ENCODE data around the gene MFSD2A.
"Not testable (repeated sequence)": the region's sequence is repeated elsewhere in the genome, so short reads cannot be mapped to it uniquely, and the experiment has no call there.

The MFSD2A gene

DNA sequence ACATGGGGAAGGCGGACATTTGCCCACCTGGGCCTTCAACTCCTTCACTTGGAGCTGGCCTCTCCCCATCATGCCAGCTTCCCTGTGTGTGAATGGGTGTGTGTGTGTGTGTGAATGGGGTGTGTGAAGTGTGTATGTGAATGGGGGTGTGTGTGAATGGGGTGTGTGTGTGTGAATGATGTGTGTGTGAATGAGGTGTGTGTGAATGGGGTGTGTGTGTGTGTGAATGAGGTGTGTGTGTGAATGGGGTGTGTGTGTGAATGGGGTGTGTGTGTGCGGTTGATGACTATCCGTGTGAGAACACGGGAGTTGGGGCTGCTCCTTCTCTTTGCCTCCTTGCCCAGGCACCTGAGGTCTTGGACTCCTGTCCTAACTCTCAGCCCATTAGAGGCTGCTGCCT is 9.6 kb downstream of the MFSD2A start:
- DNase-seq (ENCODE audit: extremely low read depth in 1 of 2, low read depth in 1 of 2), result no peak

DNA sequence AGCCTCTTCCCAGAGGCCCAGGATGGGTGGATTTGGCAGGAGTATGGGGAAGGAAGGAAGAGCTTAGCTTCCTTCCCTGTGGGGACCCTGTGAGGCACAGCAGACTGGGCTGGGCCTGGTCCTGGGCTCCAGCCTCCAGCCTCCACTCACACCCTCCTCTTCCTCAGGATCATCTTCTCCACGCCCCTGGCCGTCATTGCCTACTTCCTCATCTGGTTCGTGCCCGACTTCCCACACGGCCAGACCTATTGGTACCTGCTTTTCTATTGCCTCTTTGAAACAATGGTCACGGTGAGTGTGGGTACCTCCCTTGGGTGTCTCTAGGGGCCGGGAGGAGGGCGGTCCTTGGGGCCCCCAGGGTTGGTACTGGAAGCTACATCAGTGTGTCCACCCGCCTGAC is 10.1 kb downstream of the MFSD2A start:
- no peak for DNase-seq (ENCODE audit: extremely low read depth in 1 of 2, low read depth in 1 of 2)

DNA sequence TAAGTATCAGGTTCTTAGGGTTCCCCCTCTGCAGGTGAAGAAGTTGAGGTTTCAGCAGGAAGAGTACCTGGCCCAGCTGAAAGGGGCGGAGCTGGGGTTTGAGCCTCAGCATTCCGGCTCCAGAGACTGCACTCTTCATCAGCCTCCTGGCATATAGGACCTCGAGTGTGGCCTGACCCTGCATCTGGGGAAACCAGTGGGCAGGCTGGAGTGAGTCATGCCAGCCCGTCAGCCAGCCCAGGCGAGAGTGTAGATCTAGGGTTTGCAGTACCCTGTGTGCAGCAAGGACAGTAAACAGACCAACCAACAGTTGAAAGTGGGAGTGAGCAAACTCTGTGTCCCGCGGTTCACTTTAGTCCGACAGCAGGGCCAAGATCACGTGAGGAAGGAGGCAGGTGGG is 14.1 kb downstream of the MFSD2A start:
- DNase-seq (ENCODE audit: extremely low read depth in 1 of 2, low read depth in 1 of 2), result no peak

DNA sequence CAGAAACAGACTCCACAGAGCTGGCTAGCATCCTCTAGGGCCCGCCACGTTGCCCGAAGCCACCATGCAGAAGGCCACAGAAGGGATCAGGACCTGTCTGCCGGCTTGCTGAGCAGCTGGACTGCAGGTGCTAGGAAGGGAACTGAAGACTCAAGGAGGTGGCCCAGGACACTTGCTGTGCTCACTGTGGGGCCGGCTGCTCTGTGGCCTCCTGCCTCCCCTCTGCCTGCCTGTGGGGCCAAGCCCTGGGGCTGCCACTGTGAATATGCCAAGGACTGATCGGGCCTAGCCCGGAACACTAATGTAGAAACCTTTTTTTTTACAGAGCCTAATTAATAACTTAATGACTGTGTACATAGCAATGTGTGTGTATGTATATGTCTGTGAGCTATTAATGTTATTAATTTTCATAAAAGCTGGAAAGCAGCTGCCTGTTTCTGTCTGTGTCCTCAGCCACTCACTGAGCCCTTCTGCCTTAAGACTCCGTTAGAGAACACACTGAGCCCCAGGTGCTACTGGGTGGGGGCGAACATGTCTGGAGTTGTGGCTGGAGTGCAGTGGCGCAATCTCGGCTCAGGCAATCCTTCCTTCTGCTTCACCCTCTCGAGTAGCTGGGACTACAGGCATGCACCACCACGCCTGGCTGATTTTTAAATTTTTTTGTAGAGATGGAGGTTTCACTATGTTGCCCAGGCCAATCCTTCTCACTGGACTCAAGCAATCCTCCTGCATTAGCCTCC is 14.8 kb downstream of the MFSD2A start:
- no peak for DNase-seq (ENCODE audit: extremely low read depth in 1 of 2, low read depth in 1 of 2)

DNA sequence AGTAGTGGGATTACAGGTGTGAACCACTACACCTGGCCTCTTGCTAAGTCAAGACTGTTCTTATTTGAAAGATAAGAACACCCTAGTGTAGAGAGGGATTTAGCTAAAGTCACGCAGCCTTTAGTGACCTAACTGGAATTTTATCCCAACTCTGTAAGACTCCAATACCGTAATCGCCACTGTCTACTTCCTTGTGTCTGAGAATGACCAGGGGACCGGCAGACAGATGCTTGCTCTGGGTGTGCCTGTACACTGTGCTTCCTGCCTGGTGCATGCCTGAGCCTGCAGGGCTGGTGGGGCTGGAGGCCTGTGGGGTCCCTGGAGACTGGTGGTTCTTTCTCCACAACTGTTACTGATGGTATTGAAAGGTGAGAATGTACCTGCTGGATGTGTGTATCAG is 15.3 kb downstream of the MFSD2A start:
- DNase-seq (ENCODE audit: extremely low read depth in 1 of 2, low read depth in 1 of 2), result no peak

DNA sequence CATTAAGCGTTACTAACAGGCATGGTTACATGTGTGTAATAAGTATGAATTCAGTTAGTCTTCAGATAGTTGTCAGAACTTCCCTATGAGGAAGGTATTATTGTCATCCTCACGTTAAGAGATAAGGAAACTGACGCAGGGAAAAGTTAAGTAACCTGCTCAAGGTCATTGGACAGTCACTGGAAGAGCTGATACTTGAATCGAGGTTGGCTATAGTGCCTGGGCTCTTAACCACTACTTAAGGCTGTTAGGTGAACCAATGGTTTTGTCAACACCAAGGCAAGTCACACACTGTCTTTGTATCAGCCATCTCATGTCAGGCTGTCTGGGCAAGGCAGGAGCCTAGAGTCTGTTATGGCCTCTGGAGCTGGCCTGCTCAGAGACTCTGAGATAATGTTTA is 16.2 kb downstream of the MFSD2A start:
- no peak for DNase-seq (ENCODE audit: extremely low read depth in 1 of 2, low read depth in 1 of 2)

DNA sequence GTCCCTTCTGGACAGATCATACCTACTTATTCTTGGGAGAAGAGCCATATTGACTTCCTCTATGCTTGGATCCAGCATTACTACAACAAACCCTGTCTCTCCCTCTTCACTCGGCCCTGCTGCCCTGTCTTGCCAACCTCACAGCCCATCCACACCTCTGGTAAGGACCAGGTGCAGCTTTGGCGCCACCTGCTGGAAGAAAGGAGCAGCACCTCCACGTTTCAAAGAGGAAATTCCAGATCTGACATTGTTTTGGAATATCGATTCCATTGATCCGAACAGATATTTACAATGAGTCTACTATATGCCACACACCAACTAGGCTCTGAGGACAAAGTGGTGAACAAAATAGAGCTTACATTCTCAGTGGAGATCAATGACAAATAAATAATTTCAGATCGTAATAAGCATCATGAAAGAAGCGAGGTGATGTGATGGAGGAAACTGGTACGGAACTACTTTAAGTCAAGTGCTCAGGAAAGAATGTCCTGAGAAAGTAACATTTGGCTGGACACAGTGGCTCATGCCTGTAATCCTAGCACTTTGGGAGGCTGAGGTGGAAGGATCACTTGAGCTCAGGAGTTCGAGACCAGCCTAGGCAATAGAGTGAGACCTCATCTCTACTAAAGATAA is 18.7 kb downstream of the MFSD2A start:
- peak; percentile 40 to 61 for DNase-seq (ENCODE audit: extremely low read depth in 1 of 2, low read depth in 1 of 2)

DNA sequence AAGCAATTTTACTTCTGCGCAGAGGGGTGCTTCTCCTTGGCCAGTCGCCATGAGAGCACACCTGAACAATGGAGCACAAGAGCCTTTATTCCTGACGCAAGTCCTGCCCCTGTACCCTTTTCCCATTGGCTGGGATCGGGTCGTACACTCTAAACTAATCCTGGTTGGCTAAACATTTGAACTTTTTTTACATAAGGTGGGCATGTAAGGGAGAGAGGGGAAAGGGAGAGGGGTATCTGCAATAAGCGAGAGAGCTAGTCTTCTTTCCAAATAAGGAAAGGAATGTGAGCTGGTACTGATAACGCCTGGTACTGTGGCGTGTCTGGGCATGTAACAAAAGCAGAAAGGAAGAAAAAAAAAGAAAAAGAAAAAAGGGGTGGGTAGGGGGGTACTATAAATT is 21.8 kb downstream of the MFSD2A start:
- no peak for DNase-seq (ENCODE audit: extremely low read depth in 1 of 2, low read depth in 1 of 2)

DNA sequence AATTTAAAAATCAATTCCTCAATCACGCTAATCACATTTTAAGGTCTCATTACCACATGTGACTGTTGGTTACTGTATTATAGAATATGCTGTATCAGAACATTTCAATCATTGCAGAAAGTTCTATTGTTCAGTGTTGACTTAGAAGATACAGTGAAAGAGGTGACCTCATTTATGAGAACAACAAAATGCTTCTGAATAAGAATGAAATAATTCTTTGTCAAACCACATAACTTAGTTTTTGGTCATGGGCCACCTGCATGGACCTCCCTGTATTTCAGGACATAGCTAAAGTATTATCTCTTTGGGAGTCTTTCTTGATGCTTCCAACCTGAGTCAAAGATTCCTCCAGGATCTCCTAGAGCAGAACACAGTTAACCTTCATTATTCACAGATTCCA is 22.3 kb downstream of the MFSD2A start:
- DNase-seq (ENCODE audit: extremely low read depth in 1 of 2, low read depth in 1 of 2), result no peak

DNA sequence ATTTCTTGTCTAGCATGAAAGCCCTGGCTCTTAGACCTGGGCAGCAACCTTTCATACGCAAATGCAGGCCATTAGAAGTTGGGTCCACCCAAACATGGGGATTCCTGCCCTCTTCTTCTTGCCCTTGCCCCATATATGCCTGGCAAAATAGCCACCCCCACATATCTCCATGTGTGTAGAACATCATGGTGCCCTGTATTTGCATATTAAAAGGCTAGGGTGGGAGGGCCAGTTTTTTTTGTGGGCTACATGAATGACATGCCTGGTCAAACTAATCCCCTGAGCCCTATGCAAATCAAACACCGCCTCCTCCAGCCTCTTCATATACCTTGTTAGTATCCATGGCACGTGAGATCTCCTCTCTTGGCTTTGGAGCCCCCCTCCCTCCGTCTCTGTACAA is 24.7 kb downstream of the MFSD2A start:
- DNase-seq (ENCODE audit: extremely low read depth in 1 of 2, low read depth in 1 of 2), result no peak

DNA sequence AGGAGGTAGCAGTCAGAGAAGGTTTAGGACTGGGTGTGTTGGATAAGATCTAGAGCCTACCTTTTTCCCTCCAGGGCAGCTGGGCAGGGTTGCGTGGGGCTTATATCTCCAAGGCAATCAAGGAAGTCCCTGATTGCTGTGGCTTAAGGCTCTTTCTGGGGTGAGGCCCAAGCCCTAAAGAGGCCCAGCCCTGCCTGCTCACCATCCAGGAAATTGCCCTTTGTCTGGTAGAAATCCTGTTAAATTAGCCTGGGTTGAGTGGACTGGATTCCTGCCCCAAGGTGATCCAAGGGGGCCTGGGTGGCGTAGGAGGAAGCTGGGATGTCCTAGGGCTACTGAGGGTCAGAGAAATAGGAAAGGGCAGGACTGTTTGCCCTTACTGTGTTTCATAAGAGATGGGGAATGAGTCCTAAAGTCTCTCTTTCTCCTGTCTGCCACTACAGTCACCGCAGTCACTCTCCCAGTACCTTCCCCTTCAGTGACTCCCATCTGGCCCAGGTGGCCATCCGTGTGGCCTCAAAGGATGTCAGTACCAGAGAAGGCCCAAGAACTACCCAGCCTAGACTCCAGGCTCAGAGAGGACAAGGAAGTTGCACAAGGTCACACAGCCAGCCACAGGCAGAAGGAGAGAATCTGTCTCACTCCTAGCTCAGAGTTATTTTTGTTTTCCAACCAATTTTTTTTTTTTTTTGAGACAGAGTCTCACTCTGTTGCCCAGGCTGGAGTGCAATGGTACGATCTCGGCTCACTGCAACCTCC is 25.8 kb downstream of the MFSD2A start:
- no peak for DNase-seq (ENCODE audit: extremely low read depth in 1 of 2, low read depth in 1 of 2)

DNA sequence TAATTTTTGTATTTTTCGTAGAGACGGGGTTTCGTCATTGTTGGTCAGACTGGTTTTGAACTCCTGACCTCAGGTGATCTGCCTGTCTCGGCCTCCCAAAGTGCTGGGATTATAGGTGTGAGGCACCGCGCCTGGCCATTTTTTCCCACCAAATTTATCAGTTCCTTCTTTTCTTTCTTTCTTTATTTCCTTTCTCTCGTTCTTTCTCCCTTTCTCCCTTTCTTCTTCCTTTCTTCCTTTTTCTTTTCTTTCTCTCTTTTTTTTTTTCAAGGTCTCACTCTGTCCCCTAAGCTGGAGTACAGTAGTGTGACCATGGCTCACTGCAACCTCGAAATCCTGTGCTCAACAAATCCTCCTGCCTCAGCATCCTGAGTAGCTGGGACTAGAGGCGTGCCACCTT is 26.4 kb downstream of the MFSD2A start:
- DNase-seq (ENCODE audit: extremely low read depth in 1 of 2, low read depth in 1 of 2), result no peak

DNA sequence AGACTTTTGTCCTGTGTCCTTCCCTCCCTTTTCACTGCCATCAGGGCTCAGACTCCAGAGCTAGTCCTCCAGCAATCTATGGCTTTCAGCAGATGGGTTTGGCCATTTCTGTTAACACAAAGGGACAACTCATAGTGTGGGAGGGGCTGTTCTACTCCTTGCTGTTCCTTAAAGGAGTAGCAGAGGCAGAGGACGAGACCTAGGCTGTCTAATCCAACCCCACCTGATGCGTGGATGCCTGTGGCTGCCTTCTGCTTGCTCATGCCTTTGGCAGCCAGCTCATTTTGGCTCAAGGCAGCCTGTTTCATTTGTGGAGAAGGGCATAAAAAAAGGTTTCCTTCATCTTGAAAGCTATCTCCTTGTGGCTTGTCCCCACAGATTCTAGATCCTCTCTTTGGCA is 27.0 kb downstream of the MFSD2A start:
- DNase-seq (ENCODE audit: extremely low read depth in 1 of 2, low read depth in 1 of 2), result no peak

DNA sequence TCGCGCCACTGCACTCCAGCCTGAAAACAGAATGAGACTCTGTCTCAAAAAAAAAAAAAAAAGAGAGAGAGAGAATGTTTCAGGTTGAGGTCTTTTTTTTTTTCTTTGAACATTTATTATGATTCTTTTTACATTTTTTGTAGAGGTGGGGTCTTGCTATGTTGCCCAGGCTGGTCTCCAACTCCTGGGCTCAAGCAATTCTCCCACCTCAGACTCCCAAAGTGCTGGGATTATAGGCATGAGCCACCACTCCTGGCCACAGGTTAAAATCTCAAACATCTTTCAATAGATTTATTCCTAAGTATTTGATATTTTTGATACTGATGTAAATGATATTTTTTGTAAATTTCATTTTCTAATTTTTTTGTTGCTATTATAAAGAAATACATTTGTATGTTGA is 29.5 kb downstream of the MFSD2A start:
- not testable (repeated sequence) for DNase-seq (ENCODE audit: extremely low read depth in 1 of 2, low read depth in 1 of 2)

DNA sequence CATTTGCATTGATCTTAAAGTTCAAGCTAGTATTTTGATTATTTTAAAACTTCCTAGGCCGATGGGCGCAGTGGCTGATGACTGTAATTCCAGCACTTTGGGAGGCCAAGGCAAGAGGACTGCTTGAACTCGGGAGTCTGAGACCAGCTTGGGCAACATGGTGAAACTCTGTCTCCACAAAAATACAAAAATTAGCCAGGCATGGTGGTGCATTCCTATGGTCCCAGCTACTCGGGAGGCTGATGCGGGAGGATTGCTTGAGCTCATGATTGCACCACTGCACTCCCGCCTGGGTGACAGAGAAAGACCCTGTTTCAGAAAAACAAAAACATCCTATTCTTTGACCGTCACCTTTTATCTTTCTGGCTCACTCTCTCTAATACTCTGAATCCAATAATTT is 30.0 kb downstream of the MFSD2A start:
- DNase-seq (ENCODE audit: extremely low read depth in 1 of 2, low read depth in 1 of 2), result no peak

DNA sequence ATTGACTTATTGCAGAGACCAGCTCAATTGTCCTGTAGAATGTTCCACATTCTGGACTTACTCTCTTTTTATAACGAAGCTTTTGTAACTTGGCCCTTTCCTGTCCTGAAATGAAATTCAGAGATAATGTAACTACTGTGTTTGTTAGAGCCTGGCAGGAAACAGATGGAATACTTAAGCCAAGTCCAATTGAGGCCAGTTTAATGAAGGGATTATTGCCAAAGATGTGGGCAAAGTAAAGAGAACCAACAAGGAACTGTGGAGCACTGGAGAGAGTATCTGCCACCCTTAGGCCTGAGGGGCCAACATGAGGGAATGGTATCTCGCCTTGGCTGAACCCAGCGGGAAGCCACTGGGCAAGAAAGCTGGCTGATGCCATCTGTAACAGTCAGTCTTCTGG is 32.9 kb downstream of the MFSD2A start:
- DNase-seq (ENCODE audit: extremely low read depth in 1 of 2, low read depth in 1 of 2), result no peak

DNA sequence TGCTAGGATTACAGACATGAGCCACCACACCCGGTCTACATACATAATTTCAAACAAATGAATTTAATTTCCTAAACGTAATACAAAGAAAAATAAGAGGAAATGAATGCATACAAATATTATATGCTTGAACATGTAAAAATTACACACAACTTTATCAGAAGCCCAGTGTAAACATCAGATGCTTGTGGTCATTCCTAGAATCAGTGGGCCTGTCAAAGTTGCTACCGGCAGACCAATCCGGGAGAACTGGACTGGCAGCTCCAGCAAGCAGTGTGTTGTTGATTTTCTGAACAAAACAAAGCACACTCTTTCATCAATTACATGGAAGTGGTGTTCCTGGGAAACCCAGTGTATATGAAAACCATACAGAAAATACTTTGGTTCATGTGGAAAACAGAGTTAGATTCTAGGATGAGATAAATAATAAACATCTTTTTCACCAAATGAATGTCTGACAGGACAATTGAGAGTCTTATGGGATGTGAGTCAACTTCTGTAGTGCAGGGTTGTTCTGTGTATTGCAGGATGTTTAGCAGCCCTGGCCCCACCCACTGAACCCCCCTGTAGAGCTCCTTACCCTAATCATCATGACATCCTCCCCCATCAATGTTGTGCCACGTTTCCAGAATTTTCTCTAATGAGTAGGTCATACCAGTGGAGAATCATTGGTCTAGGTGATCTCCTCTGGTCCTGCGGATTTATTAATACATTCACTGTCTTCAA is 33.8 kb downstream of the MFSD2A start:
- DNase-seq (ENCODE audit: extremely low read depth in 1 of 2, low read depth in 1 of 2), result no peak

DNA sequence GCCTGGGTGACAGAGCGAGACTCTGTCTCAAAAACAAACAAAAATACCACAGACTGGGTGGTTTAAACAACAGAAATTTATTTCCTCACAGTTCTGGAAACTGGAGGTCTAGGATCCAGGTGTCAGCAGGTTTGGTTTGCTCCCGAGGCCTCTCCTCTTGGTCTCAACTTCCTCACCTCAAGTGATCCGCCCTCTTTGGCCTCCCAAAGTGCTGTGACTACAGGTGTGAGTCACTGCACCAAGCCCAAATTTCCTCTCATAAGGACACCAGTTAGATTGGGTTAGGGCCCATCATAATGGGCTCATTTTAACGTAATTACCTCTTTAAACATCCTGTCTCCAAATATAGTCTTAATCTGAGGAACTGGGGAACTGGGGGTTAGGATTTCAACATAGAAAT is 35.5 kb downstream of the MFSD2A start:
- no peak for DNase-seq (ENCODE audit: extremely low read depth in 1 of 2, low read depth in 1 of 2)

DNA sequence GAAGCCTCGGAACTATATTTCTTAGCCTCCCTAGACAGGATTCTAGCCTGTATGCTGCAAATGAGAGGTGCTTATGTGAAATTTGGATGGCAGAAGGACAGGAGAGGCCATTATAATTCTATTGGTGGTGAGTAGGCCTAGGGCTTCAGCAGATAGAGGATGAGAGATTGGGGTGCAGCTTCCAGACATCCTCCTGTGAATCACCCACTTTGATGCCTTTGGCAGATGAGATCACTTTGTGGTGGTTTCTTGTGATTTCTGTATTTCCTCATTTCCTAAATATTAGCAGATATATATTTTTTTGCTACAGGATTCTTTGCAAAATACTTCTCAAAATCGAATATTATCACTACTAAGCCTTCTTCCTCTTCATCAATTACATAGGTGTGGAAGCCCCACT is 37.3 kb downstream of the MFSD2A start:
- no peak for DNase-seq (ENCODE audit: extremely low read depth in 1 of 2, low read depth in 1 of 2)

DNA sequence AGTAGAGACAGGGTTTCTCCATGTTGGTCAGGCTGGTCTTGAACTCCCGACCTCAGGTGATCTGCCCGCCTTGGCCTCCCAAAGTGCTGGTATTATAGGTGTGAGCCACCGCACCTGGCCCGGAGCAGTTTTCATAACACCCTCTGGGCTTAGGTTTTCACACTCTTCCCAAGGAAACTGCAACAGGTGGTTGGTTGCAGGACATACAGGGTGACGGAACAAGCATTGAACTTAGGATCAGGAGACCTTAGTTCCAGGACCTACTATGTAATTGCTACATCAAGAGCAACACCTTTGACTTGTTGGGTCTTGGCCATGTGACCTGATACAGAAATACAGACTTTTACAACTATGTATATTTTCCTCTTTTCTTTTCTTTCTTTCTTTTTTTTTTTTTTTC is 37.9 kb downstream of the MFSD2A start:
- DNase-seq (ENCODE audit: extremely low read depth in 1 of 2, low read depth in 1 of 2), result no peak

DNA sequence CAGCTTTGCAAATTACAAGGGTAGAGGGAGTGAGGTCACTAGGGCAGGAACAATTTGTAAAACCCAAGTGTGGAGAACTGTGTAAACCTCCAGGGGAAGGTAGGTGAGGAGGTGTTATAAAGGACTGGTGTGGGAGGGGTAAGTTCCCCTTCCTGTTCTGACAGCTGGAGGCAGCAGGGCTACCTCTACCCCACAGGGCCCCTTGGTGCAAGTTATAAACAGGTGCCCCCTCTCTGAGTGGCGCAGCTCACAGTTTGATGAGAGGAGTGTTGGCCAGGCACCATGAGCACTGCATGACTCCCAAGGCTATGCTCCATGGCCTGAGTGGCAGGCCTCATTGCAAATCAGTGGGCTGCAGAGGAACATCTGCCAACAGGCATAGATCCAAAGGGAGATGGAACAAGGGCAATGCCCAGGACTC is 41.0 kb downstream of the MFSD2A start:
- DNase-seq (ENCODE audit: extremely low read depth in 1 of 2, low read depth in 1 of 2), result no peak
